Measurements from ENCODE around the gene STUM.
"Not testable (repeated sequence)": the region's sequence is repeated elsewhere in the genome, so short reads cannot be mapped to it uniquely, and the experiment has no call there.

The STUM gene

GRCh38 chr1:226615876-226616275 is 67.3 kb downstream of the STUM start:
- intact Hi-C loops (cut with DNase I) = no loop called here
- peak in 1 of 10 donors; percentile 52 for DNase-seq

GRCh38 chr1:226616636-226617035 is 68.1 kb downstream of the STUM start:
- DNase-seq = no peak
- intact Hi-C loops (cut with DNase I) = no loop called here

- DNase-seq = peak in 2 of 10 donors; percentile 41 to 52
- intact Hi-C loops (cut with DNase I) = no loop called here
Observed at GRCh38 chr1:226617109-226617508, 68.5 kb downstream of the STUM start.

- DNase-seq = not testable (repeated sequence)
Observed at GRCh38 chr1:226617719-226618118, 69.2 kb downstream of the STUM start.

DNA sequence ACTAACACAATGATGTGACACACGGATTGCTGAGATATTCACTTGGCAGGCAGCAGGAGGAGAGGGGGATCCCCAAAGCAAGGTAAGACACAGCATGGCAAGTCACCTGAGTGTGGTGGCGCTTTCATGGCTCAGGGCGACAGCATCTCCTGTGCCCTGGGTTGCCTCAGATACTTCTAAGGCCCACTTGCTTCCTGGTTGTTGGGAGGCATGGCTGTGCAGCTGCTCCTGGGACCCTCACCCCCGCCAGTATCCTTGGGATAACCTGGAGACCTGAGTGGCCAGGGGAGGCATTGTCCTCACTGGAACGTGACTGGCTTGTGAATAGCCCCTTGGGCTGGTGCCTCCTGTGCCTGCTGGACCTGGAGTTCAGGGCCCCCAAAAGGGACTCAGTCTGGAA is 69.8 kb downstream of the STUM start:
- intact Hi-C loops (cut with DNase I) = no loop called here
- DNase-seq = peak in 1 of 10 donors; percentile 52

More at GRCh38 chr1:226617719-226618118, 69.2 kb downstream of the STUM start:
- intact Hi-C loops (cut with DNase I) = not testable (repeated sequence)

DNA sequence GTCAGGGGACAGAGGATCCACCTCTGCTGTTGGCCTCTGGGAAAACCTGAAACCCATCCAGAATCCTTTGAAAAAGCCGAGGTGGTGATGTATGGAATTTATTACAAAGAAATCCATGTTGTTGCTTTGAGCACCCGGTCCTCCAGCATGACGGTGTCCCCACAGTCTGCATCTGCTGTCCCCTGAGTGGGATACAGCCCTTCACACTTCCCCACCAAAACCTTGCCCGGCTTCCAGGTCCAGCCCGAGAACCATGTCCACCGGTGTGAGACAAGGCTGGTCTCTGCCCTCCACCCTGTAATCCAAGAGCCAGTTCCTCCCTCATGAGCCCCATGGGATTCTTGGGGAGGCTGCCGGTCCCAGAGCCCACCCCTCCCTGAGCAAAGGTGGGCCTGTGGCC is 70.5 kb downstream of the STUM start:
- intact Hi-C loops (cut with DNase I) = no loop called here
- DNase-seq = peak in 1 of 10 donors; percentile 29

DNA sequence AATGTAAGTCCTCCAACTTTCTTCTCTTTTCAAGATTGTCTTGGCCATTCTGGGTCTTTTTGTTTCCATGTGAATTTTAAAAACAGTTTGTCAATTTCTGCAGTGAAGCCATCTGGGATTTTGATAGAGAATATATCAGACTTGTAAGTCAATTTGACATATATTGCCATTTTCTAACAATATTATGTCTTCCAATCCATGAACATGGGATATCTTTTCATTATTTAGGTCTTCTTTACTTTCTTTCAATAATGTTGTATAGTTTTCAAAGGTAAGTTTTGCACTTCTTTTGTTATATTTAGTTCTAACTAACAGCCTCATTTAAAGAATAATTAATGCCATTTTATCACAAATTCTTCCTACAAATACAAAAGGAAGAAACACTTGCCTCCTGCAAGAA is 73.4 kb downstream of the STUM start:
- no peak for DNase-seq
- intact Hi-C loops (cut with DNase I) = no loop called here

GRCh38 chr1:226624526-226624925 is 76.0 kb downstream of the STUM start:
- intact Hi-C loops (cut with DNase I) = no loop called here
- peak in 3 of 10 donors; percentile 1 to 64 (median 57) for DNase-seq

DNA sequence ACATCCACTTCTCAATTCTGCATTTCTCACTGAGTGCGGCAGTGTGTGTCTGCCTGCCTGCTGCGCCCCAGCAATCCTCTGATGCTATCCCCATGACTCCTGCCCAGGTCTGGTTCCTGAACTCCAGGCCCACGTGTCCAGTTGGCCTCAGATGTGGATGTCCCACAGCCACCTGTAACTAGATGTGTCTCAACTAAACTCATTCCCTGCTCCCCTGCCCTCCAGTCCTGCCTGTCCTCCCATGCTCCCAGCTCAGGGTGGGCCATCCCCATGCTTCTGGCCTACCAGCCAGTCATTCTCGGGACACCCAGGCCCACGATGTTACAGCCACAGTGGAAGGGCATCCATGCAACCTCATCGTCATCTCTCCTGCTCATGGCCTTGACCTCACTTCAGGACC is 76.8 kb downstream of the STUM start:
- intact Hi-C loops (cut with DNase I) = no loop called here
- peak in 3 of 10 donors; percentile 0 to 59 (median 54) for DNase-seq

GRCh38 chr1:226625832-226626576 is 77.4 kb downstream of the STUM start:
- DNase-seq = peak in 3 of 10 donors; percentile 1 to 59 (median 25)
- intact Hi-C loops (cut with DNase I) = loop anchor here (2.0 kb wide), 1 partner anchor 203 kb away; no protein-coding TSS in a partner anchor

DNA sequence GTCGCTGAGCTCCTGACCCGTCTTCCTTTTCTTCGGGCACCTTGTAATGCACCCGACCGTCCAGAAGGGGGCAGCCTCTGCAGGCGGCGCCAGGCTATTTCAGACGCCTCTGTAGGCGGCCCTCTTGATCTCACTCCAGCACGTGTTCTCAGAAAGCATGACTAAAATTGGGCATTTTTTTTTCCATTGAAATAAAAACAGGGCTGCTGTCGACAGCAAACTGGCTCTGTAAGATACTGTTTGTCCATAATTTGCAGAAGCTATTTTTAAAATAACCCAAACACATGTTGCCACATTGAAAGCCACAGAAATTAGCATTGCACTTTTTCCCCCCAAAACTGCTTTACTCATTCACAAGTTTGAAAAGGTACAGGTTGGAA is 78.0 kb downstream of the STUM start:
- intact Hi-C loops (cut with DNase I) = loop anchor here (2.0 kb wide), 1 partner anchor 202 kb away; no protein-coding TSS in a partner anchor
- peak; percentile 49 to 96 (median 80) for DNase-seq

DNA sequence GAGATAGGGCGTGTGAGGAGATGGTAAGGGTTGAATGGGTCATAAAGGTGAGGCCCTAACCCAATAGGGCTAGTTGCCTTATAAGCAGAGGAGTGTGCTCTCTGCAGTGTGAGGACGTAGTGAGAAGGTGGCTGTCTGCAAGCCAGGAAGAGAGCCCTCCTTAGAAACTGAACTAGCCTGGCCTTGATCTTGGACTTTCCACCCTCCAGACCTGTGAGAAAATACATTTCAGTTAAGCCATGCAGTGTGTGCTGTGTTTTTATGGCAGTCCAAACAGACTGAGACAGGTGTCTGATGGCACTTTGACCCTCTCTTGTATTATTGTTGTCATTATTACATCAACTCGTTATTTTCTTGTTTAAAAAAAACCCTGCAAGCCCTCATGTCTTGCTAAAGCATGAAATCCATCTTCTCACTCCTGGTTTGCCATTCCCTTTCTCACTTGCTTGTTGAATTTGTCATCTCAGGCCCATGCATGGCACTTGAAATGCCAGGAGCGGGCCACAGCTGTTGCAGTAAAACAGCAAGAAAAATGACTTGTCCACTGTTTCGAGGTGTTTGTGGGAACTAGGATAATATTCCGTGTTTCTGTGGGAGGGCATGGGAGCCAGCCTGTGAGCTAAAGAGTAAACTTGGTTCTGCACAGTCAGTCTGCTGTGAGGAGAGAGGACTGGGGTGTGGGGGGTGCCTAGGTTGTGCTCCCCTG is 78.6 kb downstream of the STUM start:
- DNase-seq = peak in 4 of 10 donors; percentile 7 to 61 (median 58)
- intact Hi-C loops (cut with DNase I) = loop anchor here (2.0 kb wide), 1 partner anchor 202 kb away; no protein-coding TSS in a partner anchor

DNA sequence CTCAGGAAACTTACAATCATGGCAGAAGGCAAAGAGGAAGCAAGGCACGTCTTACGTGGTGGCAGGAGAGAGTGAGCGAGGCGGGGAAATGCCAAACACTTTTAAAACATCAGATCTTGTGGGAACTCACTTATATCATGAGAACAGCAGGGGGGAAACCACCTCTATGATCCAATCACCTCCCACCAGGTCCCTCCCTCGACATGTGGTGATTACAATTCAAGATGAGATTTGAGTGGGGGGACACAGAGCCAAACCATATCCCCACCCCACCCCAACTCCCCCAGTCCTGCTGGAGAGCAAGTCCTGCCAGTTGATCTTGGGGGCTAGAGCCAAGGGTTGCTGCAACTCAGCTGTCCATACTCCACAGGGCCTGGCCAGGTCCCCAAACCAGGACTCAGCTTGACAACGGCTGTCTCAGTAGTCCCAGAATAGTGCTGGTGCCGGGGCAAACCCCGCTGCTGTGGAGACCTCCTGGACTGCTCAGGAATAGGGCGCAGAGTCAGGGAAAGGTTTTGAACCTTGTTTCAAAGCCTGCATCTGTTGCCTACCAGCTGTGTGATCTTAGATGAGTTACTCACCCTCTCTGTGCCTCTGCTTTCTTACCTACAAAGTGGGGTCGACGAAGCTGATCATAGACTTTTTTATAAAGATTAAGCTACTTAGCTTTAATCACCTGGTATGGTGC is 79.5 kb downstream of the STUM start:
- peak in 5 of 10 donors; percentile 4 to 70 (median 12) for DNase-seq
- intact Hi-C loops (cut with DNase I) = loop anchor here (2.0 kb wide), 1 partner anchor 201 kb away; no protein-coding TSS in a partner anchor

DNA sequence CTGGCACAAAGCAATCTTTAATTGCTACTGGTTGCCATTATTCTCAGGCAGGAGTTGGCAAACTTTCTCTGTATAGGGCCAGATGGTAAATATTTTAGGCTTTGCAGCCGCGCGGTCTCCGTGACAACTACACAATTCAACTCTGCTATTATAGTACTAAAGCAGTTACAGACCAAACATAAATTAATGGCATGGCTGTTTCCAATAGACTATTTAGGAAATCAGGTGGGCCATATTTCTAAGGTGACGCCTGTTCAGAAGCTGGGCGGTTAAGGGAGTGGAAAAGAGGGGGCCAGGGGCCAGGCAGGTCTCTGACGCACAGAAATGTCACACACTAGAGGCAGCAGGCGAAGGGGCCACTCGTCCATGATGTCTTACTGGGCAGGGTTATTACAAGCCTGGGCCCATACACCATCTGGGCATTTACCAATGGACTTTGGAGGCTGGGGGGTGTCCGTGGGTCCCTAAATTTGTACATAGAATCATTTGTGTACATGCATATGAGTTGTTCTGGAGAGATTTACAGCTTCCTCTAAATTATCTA is 80.1 kb downstream of the STUM start:
- intact Hi-C loops (cut with DNase I) = no loop called here
- DNase-seq = peak in 6 of 10 donors; percentile 7 to 80 (median 40)

- peak in 5 of 10 donors; percentile 6 to 70 (median 54) for DNase-seq
Observed at GRCh38 chr1:226629210-226629895, 80.8 kb downstream of the STUM start.

DNA sequence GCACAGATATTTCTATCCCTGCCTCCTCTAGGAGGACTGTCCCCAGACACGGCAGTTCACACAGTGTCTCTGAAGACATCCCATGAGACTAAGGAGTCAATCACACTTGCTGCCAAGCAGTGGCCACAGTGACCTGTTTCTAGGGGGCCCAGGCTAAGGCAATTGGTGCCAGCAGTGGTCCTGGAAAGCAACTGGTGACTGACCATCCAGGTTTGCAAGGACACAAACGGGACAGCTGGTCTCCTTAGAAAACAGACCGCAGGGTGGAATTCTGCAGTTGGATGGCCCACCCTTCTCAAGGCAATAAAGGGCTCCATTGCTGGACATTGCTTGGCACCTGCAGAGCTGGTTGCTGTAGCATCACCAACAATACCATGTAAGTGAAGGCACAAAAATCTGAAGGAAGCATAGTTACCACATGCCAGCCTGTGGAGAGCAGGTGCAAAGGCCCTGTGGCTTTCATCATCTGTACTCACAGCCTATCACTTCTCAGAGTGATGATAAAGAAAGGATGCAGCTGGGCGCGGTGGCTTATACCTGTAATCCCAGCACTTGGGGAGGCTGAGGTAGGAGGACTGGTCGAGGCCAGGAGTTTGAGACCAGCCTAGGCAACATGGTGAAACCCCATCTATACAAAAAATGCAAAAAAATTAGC is 81.5 kb downstream of the STUM start:
- intact Hi-C loops (cut with DNase I) = loop anchor here (5.0 kb wide), 1 partner anchor 807 kb away; no protein-coding TSS in a partner anchor
- peak in 4 of 10 donors; percentile 8 to 66 (median 16) for DNase-seq

More at GRCh38 chr1:226629210-226629895, 80.8 kb downstream of the STUM start:
- intact Hi-C loops (cut with DNase I) = no loop called here

DNA sequence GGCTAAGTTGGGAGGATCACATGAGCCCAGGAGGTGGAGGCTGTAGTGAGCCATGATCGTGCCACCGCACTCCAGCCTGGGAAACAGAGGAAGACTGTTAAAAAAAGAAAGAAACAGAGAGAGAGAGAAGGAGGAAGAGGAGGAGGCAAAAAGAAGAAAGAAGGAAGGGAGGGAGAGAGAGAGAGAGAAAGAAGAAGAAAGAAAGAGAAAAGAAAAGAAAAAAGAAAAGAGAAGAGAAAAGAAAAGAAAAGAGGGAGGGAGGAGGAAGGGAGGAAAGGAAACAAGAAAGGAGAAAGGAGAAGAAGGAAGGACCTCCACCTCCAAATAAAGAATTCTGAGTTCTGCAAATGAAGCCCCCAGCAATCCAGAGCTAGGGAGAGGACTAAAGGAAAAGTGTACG is 82.0 kb downstream of the STUM start:
- DNase-seq = no peak
- intact Hi-C loops (cut with DNase I) = loop anchor here (5.0 kb wide), 1 partner anchor 807 kb away; no protein-coding TSS in a partner anchor

DNA sequence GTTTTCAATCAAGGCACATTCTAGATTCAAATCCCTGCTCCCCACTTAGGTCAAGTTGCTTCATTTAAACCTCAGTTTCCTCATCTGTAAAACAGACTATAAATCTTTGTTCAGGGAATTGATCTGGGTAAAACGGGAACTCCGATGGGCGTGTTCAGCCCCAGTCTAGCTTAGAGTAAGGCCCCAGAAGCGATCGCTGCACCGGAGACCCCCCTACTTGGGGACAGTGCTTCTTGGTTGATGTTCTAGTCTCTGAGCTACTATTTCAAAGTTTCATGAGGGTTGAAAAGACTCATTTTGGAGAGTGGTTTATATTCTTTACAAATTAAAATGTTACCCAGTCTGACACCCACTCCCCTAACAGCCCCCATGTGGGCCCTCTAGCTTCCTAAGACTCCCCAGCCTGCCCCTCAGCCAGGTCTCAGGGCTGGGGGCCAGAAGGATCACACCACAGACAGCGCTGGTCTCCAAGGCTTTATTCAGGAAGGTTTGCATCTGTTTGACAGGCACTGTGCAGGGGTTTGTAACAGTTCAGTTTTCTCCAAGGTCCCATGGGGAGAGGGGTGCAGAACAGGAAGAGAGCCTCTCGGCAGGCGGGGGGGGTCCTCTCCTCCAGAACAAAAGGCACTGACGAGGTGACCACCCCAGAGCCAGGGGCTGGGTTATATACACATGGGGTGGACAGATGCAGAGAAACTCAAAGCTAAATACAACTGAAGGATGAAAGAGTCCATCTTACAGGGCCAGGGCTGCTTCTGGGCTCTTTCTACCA is 82.9 kb downstream of the STUM start:
- DNase-seq = peak in 3 of 10 donors; percentile 12 to 45 (median 41)
- intact Hi-C loops (cut with DNase I) = loop anchor here (5.0 kb wide), 1 partner anchor 806 kb away; no protein-coding TSS in a partner anchor

Data from posterior cingulate gyrus (tissue), 11 donors.